ENCODE measurements around the gene KIR2DL3. TPM values are rescaled to one million over a fixed set of nuclear protein-coding genes. Genes with fewer than 3 reads are reported as not detected.

The KIR2DL3 gene
- total RNA-seq, 1 experiment from 2014 or later, result not detected

DNA sequence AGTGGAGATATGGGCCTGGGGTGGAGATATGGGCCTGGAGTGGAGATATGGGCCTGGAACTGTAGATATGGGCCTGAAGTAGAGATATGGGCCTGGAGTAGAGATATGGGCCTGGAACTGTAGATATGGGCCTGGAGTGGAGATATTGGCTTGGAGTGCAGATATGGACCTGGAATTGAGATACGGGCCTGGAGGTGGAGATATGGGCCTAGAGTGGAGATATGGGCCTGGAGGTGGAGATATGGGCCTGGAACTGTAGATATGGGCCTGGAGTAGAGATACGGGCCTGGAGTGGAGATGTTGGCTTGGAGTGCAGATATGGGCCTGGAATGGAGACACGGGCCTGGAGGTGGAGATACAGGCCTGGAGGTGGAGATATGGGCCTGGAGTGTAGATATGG, 13.7 kb upstream of the KIR2DL3 start:
- TF ChIP-seq, protein P1, sequence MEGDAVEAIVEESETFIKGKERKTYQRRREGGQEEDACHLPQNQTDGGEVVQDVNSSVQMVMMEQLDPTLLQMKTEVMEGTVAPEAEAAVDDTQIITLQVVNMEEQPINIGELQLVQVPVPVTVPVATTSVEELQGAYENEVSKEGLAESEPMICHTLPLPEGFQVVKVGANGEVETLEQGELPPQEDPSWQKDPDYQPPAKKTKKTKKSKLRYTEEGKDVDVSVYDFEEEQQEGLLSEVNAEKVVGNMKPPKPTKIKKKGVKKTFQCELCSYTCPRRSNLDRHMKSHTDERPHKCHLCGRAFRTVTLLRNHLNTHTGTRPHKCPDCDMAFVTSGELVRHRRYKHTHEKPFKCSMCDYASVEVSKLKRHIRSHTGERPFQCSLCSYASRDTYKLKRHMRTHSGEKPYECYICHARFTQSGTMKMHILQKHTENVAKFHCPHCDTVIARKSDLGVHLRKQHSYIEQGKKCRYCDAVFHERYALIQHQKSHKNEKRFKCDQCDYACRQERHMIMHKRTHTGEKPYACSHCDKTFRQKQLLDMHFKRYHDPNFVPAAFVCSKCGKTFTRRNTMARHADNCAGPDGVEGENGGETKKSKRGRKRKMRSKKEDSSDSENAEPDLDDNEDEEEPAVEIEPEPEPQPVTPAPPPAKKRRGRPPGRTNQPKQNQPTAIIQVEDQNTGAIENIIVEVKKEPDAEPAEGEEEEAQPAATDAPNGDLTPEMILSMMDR (IDR thresholded peaks at IDR 0.05; ENCODE audit: unreplicated experiment), result no peak
- H3K27ac Mint-ChIP-seq (ENCODE audit: low read depth, unreplicated experiment), result no peak overlapping the region
- no peak for DNase-seq (ENCODE audit: unreplicated experiment)
- no peaks in the 10 kb centered on the region for H3K27me3 Mint-ChIP-seq (ENCODE audit: insufficient read depth, unreplicated experiment)
- H3K4me3 Mint-ChIP-seq (ENCODE audit: unreplicated experiment), result no peak overlapping the region
- intact Hi-C loops (cut with micrococcal nuclease), result no loop called here
- ChIA-PET CTCF (no interaction called here), POLR2A (no interaction called here)
- peaks cover 6% of the 10 kb centered on the region for H3K36me3 Mint-ChIP-seq (ENCODE audit: insufficient read depth, unreplicated experiment)
- H3K9me3 Mint-ChIP-seq (ENCODE audit: unreplicated experiment), result peaks cover 58% of the 10 kb centered on the region
- H3K4me1 Mint-ChIP-seq (ENCODE audit: insufficient read depth, unreplicated experiment), result no peaks in the 10 kb centered on the region
- BruUV-seq (replicated peaks), result no TSS peak

DNA sequence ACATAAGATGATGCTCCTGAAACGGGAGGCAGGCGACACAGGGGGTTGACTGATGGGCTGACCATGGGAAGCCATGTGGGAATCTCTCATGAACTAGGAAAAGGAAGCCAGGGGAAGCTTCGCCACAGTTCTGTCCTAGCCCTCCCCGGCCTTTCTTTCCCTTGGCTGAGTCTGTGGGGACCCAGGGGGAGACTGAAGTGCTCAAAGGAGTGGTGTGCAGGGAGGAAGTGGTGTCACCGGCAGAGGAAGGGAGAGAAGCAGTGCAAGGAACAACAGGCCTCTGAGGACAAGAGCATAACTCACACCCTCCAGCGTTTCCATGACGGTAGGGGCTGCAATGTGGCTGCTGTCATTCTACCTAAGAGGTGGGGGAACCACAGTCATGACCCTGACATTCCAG, 13.0 kb upstream of the KIR2DL3 start:
- no TSS peak for BruUV-seq (replicated peaks)
- peaks cover 52% of the 10 kb centered on the region for H3K9me3 Mint-ChIP-seq (ENCODE audit: unreplicated experiment)
- CTCF ChIA-PET, result no interaction called here
- no peak overlapping the region for H3K4me3 Mint-ChIP-seq (ENCODE audit: unreplicated experiment)
- H3K27ac Mint-ChIP-seq (ENCODE audit: low read depth, unreplicated experiment), result no peak overlapping the region
- H3K36me3 Mint-ChIP-seq (ENCODE audit: insufficient read depth, unreplicated experiment), result peaks cover 2% of the 10 kb centered on the region
- no peaks in the 10 kb centered on the region for H3K4me1 Mint-ChIP-seq (ENCODE audit: insufficient read depth, unreplicated experiment)
- POLR2A ChIA-PET, result no interaction called here
- DNase-seq (ENCODE audit: unreplicated experiment), result no peak
- intact Hi-C loops (cut with micrococcal nuclease), result no loop called here
- TF ChIP-seq, protein P1 (IDR thresholded peaks at IDR 0.05; ENCODE audit: unreplicated experiment), result no peak
- no peaks in the 10 kb centered on the region for H3K27me3 Mint-ChIP-seq (ENCODE audit: insufficient read depth, unreplicated experiment)

DNA sequence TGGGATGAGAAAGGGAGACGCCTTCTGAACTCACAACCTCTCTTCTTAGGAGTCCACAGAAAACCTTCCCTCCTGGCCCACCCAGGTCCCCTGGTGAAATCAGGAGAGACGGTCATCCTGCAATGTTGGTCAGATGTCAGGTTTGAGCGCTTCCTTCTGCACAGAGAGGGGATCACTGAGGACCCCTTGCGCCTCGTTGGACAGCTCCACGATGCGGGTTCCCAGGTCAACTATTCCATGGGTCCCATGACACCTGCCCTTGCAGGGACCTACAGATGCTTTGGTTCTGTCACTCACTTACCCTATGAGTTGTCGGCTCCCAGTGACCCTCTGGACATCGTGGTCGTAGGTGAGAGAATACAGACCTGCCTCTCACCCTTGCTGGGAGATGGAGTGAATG, 10.8 kb upstream of the KIR2DL3 start:
- TF ChIP-seq, protein P1 (IDR thresholded peaks at IDR 0.05; ENCODE audit: unreplicated experiment), result no peak

DNA sequence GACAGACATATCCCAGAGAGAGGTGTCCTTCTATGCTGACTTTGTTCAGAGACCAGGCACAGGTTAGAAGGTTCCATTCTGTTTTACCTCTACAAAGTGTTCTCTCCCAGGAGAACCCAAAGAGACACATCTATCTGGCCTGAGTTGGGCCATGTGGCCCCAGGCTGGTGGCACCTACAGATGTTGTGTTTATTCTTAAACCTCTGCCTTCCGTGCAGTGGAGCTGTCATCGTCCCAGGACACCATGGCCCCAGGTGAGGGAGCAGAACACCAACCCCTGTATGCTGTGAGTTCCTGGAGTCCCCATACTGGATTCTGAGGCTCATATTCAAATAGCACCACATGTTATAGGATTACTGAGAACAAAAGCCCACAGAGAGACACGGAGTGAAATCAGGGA, 10.1 kb upstream of the KIR2DL3 start:
- TF ChIP-seq, protein P1 (IDR thresholded peaks at IDR 0.05; ENCODE audit: unreplicated experiment), result no peak
- H3K27me3 Mint-ChIP-seq (ENCODE audit: insufficient read depth, unreplicated experiment), result no peaks in the 10 kb centered on the region
- H3K9me3 Mint-ChIP-seq (ENCODE audit: unreplicated experiment), result peaks cover 55% of the 10 kb centered on the region
- BruUV-seq (replicated peaks), result no TSS peak
- no peak overlapping the region for H3K4me3 Mint-ChIP-seq (ENCODE audit: unreplicated experiment)
- ChIA-PET POLR2A (no interaction called here), CTCF (no interaction called here)
- intact Hi-C loops (cut with micrococcal nuclease), result no loop called here
- no peaks in the 10 kb centered on the region for H3K4me1 Mint-ChIP-seq (ENCODE audit: insufficient read depth, unreplicated experiment)
- H3K27ac Mint-ChIP-seq (ENCODE audit: low read depth, unreplicated experiment), result no peak overlapping the region
- no peaks in the 10 kb centered on the region for H3K36me3 Mint-ChIP-seq (ENCODE audit: insufficient read depth, unreplicated experiment)
- no peak for DNase-seq (ENCODE audit: unreplicated experiment)

More for the DNA sequence above, 10.8 kb upstream of the KIR2DL3 start:
- POLR2A ChIA-PET, result no interaction called here
- Mint-ChIP-seq H3K36me3 (ENCODE audit: insufficient read depth, unreplicated experiment) (no peaks in the 10 kb centered on the region), H3K9me3 (ENCODE audit: unreplicated experiment) (peaks cover 57% of the 10 kb centered on the region), H3K4me3 (ENCODE audit: unreplicated experiment) (no peak overlapping the region), H3K27ac (ENCODE audit: low read depth, unreplicated experiment) (no peak overlapping the region), H3K27me3 (ENCODE audit: insufficient read depth, unreplicated experiment) (no peaks in the 10 kb centered on the region), H3K4me1 (ENCODE audit: insufficient read depth, unreplicated experiment) (no peaks in the 10 kb centered on the region)
- CTCF ChIA-PET, result interaction anchor here (0.6 kb wide), 1 partner anchor 247 kb away, joined by 3 read pairs; no protein-coding TSS in a partner anchor
- DNase-seq (ENCODE audit: unreplicated experiment), result no peak
- intact Hi-C loops (cut with micrococcal nuclease), result no loop called here
- no TSS peak for BruUV-seq (replicated peaks)
